HepG2 (cell line): ENCODE measurements around the gene SRRM1. TPM values are rescaled to one million over a fixed set of nuclear protein-coding genes. Genes with fewer than 3 reads are reported as not detected.

Experiments
- AGO2 ChIP-seq: fragments of 200-400 bp; formaldehyde crosslinking; optimal IDR thresholded peaks from 2 replicates; pipeline ENCODE3; 2017; ENCODE audit warnings: mild to moderate bottlenecking, low read depth, low read length, moderate library complexity
- ARID2 ChIP-seq: sonication (generic); formaldehyde crosslinking; IDR thresholded peaks from 2 replicates; pipeline ENCODE4 v1.8.1; 2022; ENCODE audit warnings: mild to moderate bottlenecking, missing genetic modification reagents, borderline replicate concordance
- HHEX ChIP-seq: IDR thresholded peaks from 2 replicates; pipeline ENCODE4 v1.6.1; 2016; ENCODE audit warnings: control low read depth
- KLF16 ChIP-seq, 2 experiments: sonication (generic) in 1 of 2; formaldehyde crosslinking in 1 of 2; IDR thresholded peaks; 2 replicates each; pipeline versions ENCODE4 v1.6.1 to v1.8.0; 2016 to 2023; ENCODE audit warnings: missing genetic modification reagents in 2 of 2, missing compliant biosample characterization in 1 of 2
- MEF2D ChIP-seq: sonication (generic); formaldehyde crosslinking; IDR thresholded peaks from 2 replicates; pipeline ENCODE4 v1.5.1; 2020; ENCODE audit warnings: mild to moderate bottlenecking, missing genetic modification reagents
- NFIC ChIP-seq: IDR thresholded peaks from 2 replicates; pipeline ENCODE4 v1.6.1; 2012; ENCODE audit warnings: mild to moderate bottlenecking, low read length, inconsistent platforms
- POGZ ChIP-seq: sonication (generic); formaldehyde crosslinking; IDR thresholded peaks from 2 replicates; pipeline ENCODE4 v1.4.0; 2020; ENCODE audit warnings: mild to moderate bottlenecking, missing genetic modification reagents
- POLR2A ChIP-seq, 2 experiments: IDR thresholded peaks; 2 replicates each; pipeline ENCODE4 v1.6.1; 2011; ENCODE audit warnings: low read depth in 2 of 2, low read length in 2 of 2, mild to moderate bottlenecking in 1 of 2, moderate library complexity in 1 of 2; ENCODE audit not compliant: insufficient read depth in 1 of 2
- REL ChIP-seq: sonication (generic); formaldehyde crosslinking; conservative IDR thresholded peaks from 2 replicates; pipeline ENCODE4 v1.8.0; 2022; ENCODE audit warnings: mild to moderate bottlenecking, missing genetic modification reagents, moderate library complexity
- SOX5 ChIP-seq: IDR thresholded peaks from 2 replicates; pipeline ENCODE4 v1.6.1; 2016; ENCODE audit warnings: borderline replicate concordance
- SP5 ChIP-seq: IDR thresholded peaks from 2 replicates; pipeline ENCODE4 v1.6.1; 2016; ENCODE audit warnings: low read depth, borderline replicate concordance
- SYNCRIP ChIP-seq: fragments of 200-400 bp; formaldehyde crosslinking; IDR thresholded peaks from 2 replicates; pipeline ENCODE4 v1.6.1; 2018; ENCODE audit warnings: mild to moderate bottlenecking, low read depth, low read length; ENCODE audit not compliant: insufficient read depth
- ZNF350 ChIP-seq: sonication (generic); formaldehyde crosslinking; IDR thresholded peaks from 2 replicates; pipeline ENCODE4 v1.4.0; 2020; ENCODE audit warnings: mild to moderate bottlenecking, low read depth, missing genetic modification reagents, borderline replicate concordance
- ZNF431 ChIP-seq: sonication (generic); formaldehyde crosslinking; IDR thresholded peaks from 2 replicates; pipeline ENCODE4 v1.9.0; 2022; ENCODE audit warnings: missing genetic modification reagents, low read depth, mild to moderate bottlenecking, borderline replicate concordance
- ZNF501 ChIP-seq: sonication (generic); formaldehyde crosslinking; IDR thresholded peaks from 2 replicates; pipeline ENCODE4 v1.5.1; 2020; ENCODE audit warnings: mild to moderate bottlenecking, moderate library complexity, missing genetic modification reagents
- ZNF652 ChIP-seq: IDR thresholded peaks from 2 replicates; pipeline ENCODE4 v1.6.1; 2016; ENCODE audit warnings: low read depth, borderline replicate concordance
- ZNF713 ChIP-seq: sonication (generic); formaldehyde crosslinking; IDR thresholded peaks from 2 replicates; pipeline ENCODE4 v1.4.0; 2020; ENCODE audit warnings: mild to moderate bottlenecking, missing genetic modification reagents
- polyA plus RNA-seq, 8 experiments: library from polyadenylated mRNA; depleted of rRNA in 3 of 8; stranded (reverse) in 7 of 8; unstranded in 1 of 8; fragments of >200 nt; fragmentation: Illumina TruSeq in 4 of 8; extraction: Trizol in 4 of 8; gene quantifications; 2 replicates each; pipeline versions ENCODE4 v1.2.1 to v1.2.3, GENCODE V29; 2011 to 2016; ENCODE audit warnings: low read depth in 4 of 8, missing spikeins in 1 of 8, mixed read lengths in 1 of 8; ENCODE audit not compliant: insufficient read depth in 1 of 8
- total RNA-seq, 5 experiments: library from RNA; depleted of rRNA; stranded (reverse); fragments of >200 nt; fragmentation: Illumina TruSeq; extraction: Trizol; gene quantifications; 2 replicates each; pipeline ENCODE4 v1.2.3, GENCODE V29; 2016; ENCODE audit warnings: low read depth in 1 of 5
- TF ChIP-seq, protein P1 (sequence below): sonication (generic); formaldehyde crosslinking; IDR thresholded peaks from 2 replicates; pipeline ENCODE4 v1.5.1; 2020; ENCODE audit warnings: missing genetic modification reagents, mild to moderate bottlenecking, borderline replicate concordance
- TF ChIP-seq, protein P2 (sequence below): sonication (generic); formaldehyde crosslinking; conservative IDR thresholded peaks from 2 replicates; pipeline ENCODE4 v1.8.0; 2022; ENCODE audit warnings: mild to moderate bottlenecking, moderate library complexity, missing genetic modification reagents
- TF ChIP-seq, protein P3 (sequence below): sonication (generic); formaldehyde crosslinking; IDR thresholded peaks from 2 replicates; pipeline ENCODE4 v1.8.1; 2023; ENCODE audit warnings: missing genetic modification reagents, mild to moderate bottlenecking, borderline replicate concordance
- TF ChIP-seq, protein P4 (sequence below): IDR thresholded peaks from 2 replicates; pipeline ENCODE4 v1.6.1; 2016; ENCODE audit warnings: missing genetic modification reagents, missing compliant biosample characterization
- TF ChIP-seq, protein P5 (sequence below): sonication (generic); formaldehyde crosslinking; IDR thresholded peaks from 2 replicates; pipeline ENCODE4 v1.4.0; 2020; ENCODE audit warnings: missing genetic modification reagents, borderline replicate concordance

SRRM1 gene
- total and polyA plus RNA-seq, 2 of the 13 experiments (the other 11 are each of a cell fraction or from before 2014, with no cell fraction given), result 31.6 to 44.5 TPM

DNA sequence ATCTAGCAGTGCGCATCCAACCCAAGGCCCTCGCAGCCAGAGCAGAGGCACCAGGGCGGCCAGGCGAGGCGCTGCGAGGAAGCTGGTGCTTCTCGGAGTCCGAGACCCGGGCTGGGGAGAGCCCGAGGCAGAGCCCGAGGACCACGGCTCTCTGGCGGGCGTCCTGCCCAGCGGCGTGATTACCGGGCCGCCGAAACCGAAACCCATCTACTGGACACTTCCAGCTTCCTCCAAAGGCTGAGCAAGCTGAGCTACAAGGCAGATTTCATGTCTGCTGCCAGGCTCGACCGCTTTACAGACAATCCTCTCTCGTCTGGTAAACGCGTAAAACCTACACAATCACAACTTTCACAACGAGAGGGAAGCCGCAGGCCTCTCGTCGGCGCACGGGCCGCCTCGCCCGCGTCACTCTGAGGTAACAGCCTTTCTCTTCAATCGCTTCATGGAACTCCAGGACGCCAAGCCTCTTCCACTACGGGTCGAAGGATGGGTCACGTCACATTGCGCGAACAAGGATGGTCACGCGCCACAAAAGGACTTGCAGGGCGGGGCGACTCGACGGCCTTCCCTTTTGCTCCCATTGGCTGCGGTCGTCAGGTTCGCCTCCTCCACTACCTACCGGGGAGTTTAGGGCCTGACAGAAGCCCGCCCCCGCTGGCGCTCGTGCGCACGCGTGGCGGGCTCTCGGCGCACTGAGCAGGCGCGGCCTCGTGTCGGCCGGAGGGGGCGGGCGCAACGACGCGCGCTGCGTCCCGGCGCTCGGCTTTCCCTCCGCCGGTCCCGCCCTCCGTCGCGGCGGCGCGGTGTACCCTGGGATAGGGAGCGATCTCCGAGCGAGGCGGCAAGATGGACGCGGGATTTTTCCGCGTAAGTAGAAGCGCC lies at the start of gene SRRM1 (continued):
- TF ChIP-seq, protein P1, sequence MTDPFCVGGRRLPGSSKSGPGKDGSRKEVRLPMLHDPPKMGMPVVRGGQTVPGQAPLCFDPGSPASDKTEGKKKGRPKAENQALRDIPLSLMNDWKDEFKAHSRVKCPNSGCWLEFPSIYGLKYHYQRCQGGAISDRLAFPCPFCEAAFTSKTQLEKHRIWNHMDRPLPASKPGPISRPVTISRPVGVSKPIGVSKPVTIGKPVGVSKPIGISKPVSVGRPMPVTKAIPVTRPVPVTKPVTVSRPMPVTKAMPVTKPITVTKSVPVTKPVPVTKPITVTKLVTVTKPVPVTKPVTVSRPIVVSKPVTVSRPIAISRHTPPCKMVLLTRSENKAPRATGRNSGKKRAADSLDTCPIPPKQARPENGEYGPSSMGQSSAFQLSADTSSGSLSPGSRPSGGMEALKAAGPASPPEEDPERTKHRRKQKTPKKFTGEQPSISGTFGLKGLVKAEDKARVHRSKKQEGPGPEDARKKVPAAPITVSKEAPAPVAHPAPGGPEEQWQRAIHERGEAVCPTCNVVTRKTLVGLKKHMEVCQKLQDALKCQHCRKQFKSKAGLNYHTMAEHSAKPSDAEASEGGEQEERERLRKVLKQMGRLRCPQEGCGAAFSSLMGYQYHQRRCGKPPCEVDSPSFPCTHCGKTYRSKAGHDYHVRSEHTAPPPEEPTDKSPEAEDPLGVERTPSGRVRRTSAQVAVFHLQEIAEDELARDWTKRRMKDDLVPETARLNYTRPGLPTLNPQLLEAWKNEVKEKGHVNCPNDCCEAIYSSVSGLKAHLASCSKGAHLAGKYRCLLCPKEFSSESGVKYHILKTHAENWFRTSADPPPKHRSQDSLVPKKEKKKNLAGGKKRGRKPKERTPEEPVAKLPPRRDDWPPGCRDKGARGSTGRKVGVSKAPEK (CRISPR knock-in tag), result no peak
- TF ChIP-seq SP5 (CRISPR knock-in tag), result no peak
- TF ChIP-seq ZNF501 (CRISPR knock-in tag), result peak; percentile 77; the same call in 1 of the 2 replicates
- 0 out of 2 replicates have a peak, but pooled peaks have one; percentile 59 for TF ChIP-seq MEF2D (CRISPR knock-in tag)
- TF ChIP-seq REL (CRISPR knock-in tag), result no peak
- no peak for TF ChIP-seq SYNCRIP
- peak; percentile 74 for TF ChIP-seq AGO2
- TF ChIP-seq, protein P2, sequence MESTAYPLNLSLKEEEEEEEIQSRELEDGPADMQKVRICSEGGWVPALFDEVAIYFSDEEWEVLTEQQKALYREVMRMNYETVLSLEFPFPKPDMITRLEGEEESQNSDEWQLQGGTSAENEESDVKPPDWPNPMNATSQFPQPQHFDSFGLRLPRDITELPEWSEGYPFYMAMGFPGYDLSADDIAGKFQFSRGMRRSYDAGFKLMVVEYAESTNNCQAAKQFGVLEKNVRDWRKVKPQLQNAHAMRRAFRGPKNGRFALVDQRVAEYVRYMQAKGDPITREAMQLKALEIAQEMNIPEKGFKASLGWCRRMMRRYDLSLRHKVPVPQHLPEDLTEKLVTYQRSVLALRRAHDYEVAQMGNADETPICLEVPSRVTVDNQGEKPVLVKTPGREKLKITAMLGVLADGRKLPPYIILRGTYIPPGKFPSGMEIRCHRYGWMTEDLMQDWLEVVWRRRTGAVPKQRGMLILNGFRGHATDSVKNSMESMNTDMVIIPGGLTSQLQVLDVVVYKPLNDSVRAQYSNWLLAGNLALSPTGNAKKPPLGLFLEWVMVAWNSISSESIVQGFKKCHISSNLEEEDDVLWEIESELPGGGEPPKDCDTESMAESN (CRISPR knock-in tag), result peak; percentile 88
- TF ChIP-seq ARID2, result peak; percentile 90
- peak; percentile 52 for TF ChIP-seq SOX5 (CRISPR knock-in tag)
- no peak for TF ChIP-seq ZNF431 (CRISPR knock-in tag)
- TF ChIP-seq, protein P3, sequence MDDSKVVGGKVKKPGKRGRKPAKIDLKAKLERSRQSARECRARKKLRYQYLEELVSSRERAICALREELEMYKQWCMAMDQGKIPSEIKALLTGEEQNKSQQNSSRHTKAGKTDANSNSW, result no peak
- TF ChIP-seq HHEX, result no peak
- TF ChIP-seq ZNF713 (CRISPR knock-in tag), result peak; percentile 78; the same call in 1 of the 2 replicates
- TF ChIP-seq, protein P4, sequence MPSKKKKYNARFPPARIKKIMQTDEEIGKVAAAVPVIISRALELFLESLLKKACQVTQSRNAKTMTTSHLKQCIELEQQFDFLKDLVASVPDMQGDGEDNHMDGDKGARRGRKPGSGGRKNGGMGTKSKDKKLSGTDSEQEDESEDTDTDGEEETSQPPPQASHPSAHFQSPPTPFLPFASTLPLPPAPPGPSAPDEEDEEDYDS (CRISPR knock-in tag), result peak; percentile 94
- TF ChIP-seq, protein P5, sequence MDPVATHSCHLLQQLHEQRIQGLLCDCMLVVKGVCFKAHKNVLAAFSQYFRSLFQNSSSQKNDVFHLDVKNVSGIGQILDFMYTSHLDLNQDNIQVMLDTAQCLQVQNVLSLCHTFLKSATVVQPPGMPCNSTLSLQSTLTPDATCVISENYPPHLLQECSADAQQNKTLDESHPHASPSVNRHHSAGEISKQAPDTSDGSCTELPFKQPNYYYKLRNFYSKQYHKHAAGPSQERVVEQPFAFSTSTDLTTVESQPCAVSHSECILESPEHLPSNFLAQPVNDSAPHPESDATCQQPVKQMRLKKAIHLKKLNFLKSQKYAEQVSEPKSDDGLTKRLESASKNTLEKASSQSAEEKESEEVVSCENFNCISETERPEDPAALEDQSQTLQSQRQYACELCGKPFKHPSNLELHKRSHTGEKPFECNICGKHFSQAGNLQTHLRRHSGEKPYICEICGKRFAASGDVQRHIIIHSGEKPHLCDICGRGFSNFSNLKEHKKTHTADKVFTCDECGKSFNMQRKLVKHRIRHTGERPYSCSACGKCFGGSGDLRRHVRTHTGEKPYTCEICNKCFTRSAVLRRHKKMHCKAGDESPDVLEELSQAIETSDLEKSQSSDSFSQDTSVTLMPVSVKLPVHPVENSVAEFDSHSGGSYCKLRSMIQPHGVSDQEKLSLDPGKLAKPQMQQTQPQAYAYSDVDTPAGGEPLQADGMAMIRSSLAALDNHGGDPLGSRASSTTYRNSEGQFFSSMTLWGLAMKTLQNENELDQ (CRISPR knock-in tag), result no peak
- TF ChIP-seq KLF16 (CRISPR knock-in tag; IDR thresholded peaks at IDR 0.05), result peak in 1 of 2 experiments; percentile 66; a peak in 2 of 4 replicates
- peak; percentile 95 to 98 for TF ChIP-seq POLR2A (IDR thresholded peaks at IDR 0.05; ENCODE audit: insufficient read depth in 1 of 2, low read depth in 2 of 2, low read length in 2 of 2)
- TF ChIP-seq NFIC, result no peak
- no peak for TF ChIP-seq ZNF652
- TF ChIP-seq POGZ, result peak; percentile 88
- TF ChIP-seq ZNF350 (CRISPR knock-in tag), result peak; percentile 73
